Sigmoid colon (tissue), 4 donors: ENCODE data around the gene PSD4.

ENCODE experiments used
- POLR2A ChIP-seq, 2 donors: fragments of 450-650 bp; IDR thresholded peaks; one replicate each; pipeline ENCODE4 v1.6.1; 2016; ENCODE audit warnings: antibody characterized with exemption in 2 of 2, mild to moderate bottlenecking in 2 of 2, moderate library complexity in 2 of 2
- POLR2AphosphoS5 ChIP-seq, 4 donors: sonication (generic); formaldehyde crosslinking; IDR thresholded peaks; one replicate each; pipeline ENCODE4 v1.6.1; 2017; ENCODE audit warnings: antibody characterized with exemption in 4 of 4
- TF ChIP-seq, protein P1 (sequence below), 4 experiments: fragments of 450-650 bp in 3 of 4; fragments of 200-600 bp in 1 of 4; IDR thresholded peaks; one replicate each; pipeline ENCODE4 v1.5.1; 2016 to 2019; ENCODE audit warnings: antibody characterized with exemption in 4 of 4, mild to moderate bottlenecking in 3 of 4, moderate library complexity in 2 of 4

DNA sequence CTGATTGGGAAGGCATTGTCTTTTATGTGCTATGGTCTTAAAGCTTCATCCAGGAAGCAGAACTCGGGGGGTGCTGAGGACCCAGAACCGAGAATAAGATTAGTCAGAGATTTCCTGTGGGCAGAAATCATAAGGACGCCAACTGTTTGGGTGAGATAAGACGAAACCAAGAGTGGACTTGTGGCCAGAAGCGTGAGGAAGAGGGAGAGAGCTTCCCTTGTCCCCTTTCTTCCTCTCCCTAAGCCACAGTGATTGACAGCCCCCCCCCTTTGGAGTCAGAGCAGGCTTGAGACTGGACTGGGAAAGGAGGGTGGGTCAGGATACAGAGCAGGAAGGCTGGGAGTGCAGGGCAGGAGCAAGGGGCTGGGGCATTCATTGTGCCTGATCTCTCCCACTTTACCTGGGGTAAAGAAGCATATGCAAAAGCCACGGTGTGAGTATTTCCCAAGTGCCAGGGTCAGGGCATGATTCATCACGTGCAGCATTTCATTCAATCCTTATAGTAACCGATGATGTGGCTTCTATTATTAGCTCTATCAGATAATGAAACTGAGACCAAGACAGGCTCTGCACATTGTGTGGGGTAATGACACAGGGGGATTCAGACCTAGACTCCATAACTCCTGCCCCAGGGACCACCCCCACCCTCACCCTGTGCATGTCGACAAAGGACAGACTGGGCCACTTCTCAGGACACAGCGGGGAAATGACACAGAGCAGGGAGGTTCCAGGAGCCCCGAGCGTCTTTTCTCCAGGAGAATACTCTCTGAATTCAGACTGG is 49.4 kb upstream of the PSD4 start:
- TF ChIP-seq, protein P1, sequence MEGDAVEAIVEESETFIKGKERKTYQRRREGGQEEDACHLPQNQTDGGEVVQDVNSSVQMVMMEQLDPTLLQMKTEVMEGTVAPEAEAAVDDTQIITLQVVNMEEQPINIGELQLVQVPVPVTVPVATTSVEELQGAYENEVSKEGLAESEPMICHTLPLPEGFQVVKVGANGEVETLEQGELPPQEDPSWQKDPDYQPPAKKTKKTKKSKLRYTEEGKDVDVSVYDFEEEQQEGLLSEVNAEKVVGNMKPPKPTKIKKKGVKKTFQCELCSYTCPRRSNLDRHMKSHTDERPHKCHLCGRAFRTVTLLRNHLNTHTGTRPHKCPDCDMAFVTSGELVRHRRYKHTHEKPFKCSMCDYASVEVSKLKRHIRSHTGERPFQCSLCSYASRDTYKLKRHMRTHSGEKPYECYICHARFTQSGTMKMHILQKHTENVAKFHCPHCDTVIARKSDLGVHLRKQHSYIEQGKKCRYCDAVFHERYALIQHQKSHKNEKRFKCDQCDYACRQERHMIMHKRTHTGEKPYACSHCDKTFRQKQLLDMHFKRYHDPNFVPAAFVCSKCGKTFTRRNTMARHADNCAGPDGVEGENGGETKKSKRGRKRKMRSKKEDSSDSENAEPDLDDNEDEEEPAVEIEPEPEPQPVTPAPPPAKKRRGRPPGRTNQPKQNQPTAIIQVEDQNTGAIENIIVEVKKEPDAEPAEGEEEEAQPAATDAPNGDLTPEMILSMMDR (IDR thresholded peaks at IDR 0.05) = no peak
- TF ChIP-seq POLR2A (IDR thresholded peaks at IDR 0.05) = no peak
- no peak for TF ChIP-seq POLR2AphosphoS5 (IDR thresholded peaks at IDR 0.05)
